Neuron (in vitro differentiated cells): ENCODE results near the gene FGR.
A peak's percentile ranks its signal among the peaks of the same experiment; 100 is the strongest.

Experiments used
- H2AFZ ChIP-seq: one replicate; pipeline ENCODE4 v1.6.1; 2013; ENCODE audit warnings: low read depth, mild to moderate bottlenecking, inconsistent platforms, low read length, moderate library complexity
- H3K27me3 ChIP-seq: one replicate; pipeline ENCODE4 v1.6.1; 2013; ENCODE audit warnings: low read length; ENCODE audit not compliant: insufficient read depth
- H3K36me3 ChIP-seq: one replicate; pipeline ENCODE4 v1.6.1; 2013; ENCODE audit warnings: low read length; ENCODE audit not compliant: insufficient read depth
- H3K4me1 ChIP-seq: one replicate; pipeline ENCODE4 v1.6.1; 2013; ENCODE audit warnings: low read length; ENCODE audit not compliant: insufficient read depth
- H3K4me3 ChIP-seq: 2 replicates; pipeline ENCODE4 v1.5.1; 2013; ENCODE audit warnings: mild to moderate bottlenecking, low read length, moderate library complexity
- H3K9me3 ChIP-seq: one replicate; pipeline ENCODE4 v1.6.1; 2013; ENCODE audit warnings: low read length

Gene FGR

DNA sequence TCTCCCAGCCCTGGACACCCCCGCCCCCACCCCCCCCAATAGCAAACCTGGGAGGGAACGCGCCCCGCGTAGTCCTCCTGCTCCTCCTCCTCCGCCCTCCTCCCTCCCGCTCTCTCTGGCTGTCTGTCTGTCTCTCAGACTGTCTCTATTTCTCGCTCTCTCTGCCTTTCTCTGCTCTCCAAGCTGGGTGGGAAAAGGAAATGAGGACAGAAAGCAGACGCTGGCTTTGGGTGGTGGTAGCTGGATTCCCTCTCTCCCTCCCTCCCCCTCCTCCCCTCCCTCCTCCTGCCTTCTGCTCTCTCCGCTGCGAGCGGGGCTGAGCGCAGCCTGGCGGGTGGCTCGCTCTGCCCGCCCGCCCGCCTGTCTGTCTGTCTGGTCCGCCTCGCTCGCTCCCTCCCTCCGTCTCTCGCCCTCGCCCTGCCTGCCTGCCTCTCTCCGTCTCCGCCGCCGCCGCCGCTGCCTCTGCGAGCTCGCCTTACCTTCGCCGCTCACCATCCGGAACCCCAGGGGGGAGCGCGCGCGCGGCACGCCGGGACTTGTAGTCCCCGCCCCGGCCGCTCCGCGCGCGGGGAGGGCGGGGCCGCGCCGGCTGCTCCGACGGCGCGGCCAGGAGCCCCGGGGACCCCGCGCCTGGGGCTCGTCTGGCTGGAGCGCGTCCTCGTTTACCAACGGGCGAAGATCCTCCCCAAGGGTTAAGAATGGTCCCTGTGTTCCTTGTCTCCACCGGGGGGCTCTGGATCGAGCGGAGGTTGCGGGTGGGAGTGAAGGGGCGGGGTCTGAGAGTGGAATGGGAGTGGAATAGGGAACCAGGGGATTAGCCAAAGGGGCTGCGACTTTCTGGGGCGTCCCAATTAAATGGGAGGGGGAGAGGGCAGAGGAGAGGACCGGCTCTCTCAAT lies 31.1 kb downstream of the FGR start, which contains the start of gene AHDC1:
AHDC1 (minus strand) TSS at position 464 of the 898 bp plus-strand sequence. CDS start 52,029 bp downstream, outside the sequence.
- H3K4me1 ChIP-seq: peaks cover 59% of the 10 kb centered on the region
- peak within 1 kb of the TSS; percentile 92 for H3K4me3 ChIP-seq
- H3K9me3 ChIP-seq: no peaks in the 10 kb centered on the region

DNA sequence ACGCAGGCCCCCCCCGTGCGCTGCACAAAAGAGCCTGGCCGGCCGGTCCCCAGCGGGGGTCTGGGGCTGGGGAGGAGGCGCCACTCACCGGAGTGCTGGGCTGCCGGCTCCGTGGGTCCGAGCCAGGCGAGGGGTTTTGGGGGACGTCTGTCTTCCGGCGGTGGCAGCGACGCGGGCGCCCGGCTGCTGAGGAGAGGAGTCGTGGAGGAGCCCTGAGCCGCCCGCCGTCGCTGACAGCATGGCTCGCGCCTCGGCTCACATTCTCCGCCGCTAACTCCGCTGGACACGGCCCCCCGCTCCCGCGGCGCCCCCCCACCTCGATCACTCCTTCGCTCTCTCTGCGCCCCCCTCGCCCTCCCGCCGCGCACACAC lies 31.7 kb downstream of the FGR start:
- Histone ChIP-seq H3K9me3 (no peaks in the 10 kb centered on the region), H3K4me3 (peak overlapping the region; percentile 92), H3K27me3 (no peaks in the 10 kb centered on the region), H3K36me3 (no peaks in the 10 kb centered on the region), H3K4me1 (peaks cover 65% of the 10 kb centered on the region), H2AFZ (no peak overlapping the region)

More for the DNA sequence above, 31.1 kb downstream of the FGR start, which contains the start of gene AHDC1:
- Histone ChIP-seq H3K27me3 (no peaks in the 10 kb centered on the region), H3K36me3 (no peaks in the 10 kb centered on the region), H2AFZ (peak within 1 kb of the TSS; percentile 53)

DNA sequence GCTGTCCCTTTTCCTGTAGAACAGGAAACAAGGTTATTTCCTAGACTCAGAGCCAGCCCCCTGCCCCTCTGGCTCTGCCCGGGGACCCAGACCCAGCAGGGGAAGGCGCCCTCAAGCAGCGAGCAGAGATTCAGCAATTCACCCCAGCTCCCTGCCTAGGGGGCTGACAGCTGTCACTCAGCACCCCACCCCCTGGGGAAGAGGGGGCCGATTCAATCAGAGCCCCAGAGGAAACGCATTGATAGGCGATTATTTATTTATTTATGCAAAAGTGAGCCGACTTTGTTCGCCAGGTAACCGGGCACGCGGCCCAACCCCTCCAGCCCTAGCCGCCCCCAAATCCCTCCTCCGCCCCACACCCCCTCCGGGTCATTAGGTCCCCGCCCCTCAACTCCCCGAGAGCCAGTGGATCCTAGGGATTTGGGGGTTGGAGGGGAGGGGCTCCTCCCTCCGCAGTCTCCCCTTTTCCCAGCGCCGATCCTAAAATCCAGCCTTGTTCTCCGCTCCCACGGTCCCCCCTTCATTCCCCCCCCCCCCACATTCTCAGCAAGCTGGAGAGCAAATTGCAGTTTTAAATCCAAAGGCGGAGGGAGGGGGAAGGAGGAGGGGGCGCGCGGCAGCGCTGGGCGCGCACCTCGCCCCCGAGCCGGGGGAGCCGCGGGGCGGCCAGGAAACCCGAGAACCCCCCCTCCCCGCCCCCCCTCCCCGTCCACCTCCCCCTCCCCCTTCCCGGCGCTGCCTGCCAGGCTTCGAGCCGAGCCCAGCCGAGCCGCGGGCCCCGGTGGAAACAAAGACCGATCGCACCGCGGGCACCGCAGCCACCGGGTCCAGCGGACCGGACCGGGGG lies 32.3 kb downstream of the FGR start:
- Histone ChIP-seq H3K9me3 (no peaks in the 10 kb centered on the region), H3K4me1 (peaks cover 70% of the 10 kb centered on the region), H2AFZ (no peak overlapping the region), H3K27me3 (no peaks in the 10 kb centered on the region), H3K4me3 (peak overlapping the region; percentile 92), H3K36me3 (no peaks in the 10 kb centered on the region)

DNA sequence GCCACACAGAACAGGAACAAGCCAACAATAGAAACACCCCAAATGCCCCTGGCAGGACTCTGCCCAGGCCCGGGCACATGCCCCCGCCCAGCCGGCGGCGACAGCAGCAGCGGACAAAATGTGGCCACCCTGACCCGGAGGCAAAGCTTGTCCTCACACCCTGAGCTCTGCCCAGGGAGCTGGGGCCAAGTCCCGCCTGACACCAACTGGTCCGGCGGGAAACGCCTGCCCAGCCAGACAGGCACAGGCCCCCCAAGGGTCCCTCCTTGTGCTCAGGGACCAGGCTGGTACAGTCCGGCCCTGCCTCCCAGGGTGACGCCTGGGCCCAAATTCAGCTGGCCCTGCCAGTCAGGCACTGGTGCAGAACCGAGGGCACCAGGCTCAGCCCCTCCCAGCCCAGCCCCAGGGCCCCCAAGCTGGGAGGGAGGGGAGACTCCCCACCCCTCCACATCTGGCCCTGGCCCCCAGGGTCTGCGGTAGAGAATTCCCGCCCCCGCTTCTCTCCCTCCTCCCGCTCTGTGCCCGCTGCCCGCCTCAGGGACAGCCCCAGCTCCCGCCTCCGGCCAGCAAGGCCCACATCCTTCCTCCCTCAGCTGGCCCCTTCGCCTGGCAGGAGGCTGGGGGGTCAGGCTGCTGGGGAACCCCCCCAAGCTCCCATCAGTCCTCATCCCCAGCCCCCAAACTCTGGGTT lies 33.1 kb downstream of the FGR start:
- Histone ChIP-seq H3K4me3 (peak overlapping the region; percentile 92), H3K27me3 (no peaks in the 10 kb centered on the region), H2AFZ (no peak overlapping the region), H3K4me1 (peaks cover 70% of the 10 kb centered on the region), H3K9me3 (no peaks in the 10 kb centered on the region), H3K36me3 (no peaks in the 10 kb centered on the region)

DNA sequence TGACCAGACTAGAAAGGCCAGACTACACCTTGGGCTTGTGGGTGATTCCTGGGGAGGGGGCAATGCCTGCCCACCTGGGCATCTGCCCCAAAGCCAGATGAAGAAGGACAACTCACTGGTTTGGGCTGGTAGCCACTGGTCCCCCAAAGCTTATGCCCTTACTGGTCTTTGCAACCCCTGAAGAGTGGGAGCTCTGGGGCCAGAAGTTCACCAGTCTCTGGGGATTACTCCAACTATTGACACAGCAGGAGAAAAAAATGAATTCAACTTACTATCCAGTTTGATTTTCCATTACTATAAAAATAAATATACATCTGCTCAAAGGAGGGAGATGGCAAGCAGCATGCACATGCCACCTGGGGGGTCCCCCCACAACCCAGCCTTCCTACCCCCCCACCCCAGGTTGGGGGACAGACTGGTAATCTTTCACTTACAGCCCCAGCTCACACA lies 33.6 kb downstream of the FGR start:
- H3K27me3 ChIP-seq: no peaks in the 10 kb centered on the region
- H3K36me3 ChIP-seq: no peaks in the 10 kb centered on the region
- H3K4me1 ChIP-seq: peaks cover 70% of the 10 kb centered on the region
- H2AFZ ChIP-seq: no peak overlapping the region
- peak overlapping the region; percentile 92 for H3K4me3 ChIP-seq
- no peaks in the 10 kb centered on the region for H3K9me3 ChIP-seq

DNA sequence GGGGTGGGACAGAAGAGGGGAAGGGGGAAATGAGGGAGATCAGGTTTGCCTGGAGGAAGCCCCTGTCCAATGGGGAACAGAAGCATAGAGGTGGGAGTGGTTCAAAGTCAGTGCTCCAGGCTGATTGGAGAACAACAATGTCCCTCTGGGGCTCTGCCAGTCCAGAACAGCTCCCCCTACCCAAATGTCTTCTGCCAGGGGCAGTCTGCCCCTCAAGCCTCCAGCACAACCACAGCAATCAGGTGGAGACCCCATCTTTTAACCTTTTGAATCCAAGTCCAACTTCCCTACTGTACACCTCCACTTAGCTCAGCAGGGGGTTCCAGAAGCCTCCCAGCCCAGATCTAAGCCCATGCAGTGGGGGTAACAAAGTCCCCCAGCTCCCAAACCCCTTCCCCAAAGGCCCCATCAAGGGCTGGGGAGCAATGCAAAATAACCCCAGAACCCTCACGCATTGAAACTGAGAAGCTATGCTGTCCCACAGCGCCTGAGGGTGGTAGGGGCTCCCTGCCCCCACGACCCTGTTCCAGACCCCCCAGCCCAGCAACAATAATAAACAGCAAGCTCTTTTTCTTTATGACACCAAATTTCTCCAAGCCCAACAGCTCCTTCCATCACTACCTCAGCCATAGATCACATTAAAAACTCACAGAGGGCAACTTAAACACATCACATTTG lies 34.3 kb downstream of the FGR start:
- no peaks in the 10 kb centered on the region for H3K27me3 ChIP-seq
- no peak overlapping the region for H2AFZ ChIP-seq
- no peaks in the 10 kb centered on the region for H3K9me3 ChIP-seq
- peaks cover 70% of the 10 kb centered on the region for H3K4me1 ChIP-seq
- H3K36me3 ChIP-seq: no peaks in the 10 kb centered on the region
- H3K4me3 ChIP-seq: no peak overlapping the region

DNA sequence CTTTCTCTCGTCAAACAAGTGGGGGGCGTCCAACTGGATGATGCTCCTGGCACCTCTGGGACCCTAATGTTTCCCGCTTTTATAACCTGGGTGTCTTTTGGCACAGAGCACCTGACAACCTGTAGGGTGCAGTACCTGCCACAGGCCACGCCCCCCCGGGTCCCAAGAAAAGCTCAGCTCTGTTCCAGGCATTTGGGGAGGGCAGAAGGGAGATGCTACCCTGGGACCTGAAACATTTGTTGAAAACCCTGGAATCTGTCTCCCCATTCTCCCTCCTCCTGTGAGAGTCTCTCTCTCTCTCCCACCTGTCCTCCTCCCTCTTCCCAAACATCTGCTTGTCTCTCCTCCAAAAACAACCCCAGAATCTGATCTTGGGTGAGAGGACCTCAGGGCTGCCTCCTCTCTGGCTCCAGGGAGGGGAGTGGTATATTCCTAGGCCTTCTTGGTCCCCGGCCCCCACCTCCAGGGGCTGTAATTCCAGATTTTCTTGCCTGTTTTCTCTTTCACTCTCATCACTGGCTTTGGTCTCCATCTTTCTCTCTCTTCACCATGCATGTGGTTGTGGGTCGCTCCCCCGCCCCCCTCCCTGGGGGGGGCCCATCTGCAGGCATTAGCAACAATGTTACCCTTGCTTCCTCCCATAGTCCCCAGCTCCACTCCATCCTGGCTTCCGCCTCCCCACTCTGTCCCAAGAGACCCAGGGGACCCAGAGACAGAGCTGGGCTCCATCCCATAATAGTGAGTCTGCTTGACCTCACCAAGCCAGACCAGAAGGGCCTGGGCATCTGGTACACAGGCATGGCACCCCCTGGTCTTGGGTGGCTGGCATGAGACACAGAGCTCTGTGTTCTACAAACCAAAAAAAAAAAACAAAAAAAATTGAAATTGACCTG lies 35.1 kb downstream of the FGR start:
- Histone ChIP-seq H3K9me3 (no peaks in the 10 kb centered on the region), H2AFZ (no peak overlapping the region), H3K36me3 (no peaks in the 10 kb centered on the region), H3K4me3 (no peak overlapping the region), H3K4me1 (peaks cover 78% of the 10 kb centered on the region), H3K27me3 (no peaks in the 10 kb centered on the region)

DNA sequence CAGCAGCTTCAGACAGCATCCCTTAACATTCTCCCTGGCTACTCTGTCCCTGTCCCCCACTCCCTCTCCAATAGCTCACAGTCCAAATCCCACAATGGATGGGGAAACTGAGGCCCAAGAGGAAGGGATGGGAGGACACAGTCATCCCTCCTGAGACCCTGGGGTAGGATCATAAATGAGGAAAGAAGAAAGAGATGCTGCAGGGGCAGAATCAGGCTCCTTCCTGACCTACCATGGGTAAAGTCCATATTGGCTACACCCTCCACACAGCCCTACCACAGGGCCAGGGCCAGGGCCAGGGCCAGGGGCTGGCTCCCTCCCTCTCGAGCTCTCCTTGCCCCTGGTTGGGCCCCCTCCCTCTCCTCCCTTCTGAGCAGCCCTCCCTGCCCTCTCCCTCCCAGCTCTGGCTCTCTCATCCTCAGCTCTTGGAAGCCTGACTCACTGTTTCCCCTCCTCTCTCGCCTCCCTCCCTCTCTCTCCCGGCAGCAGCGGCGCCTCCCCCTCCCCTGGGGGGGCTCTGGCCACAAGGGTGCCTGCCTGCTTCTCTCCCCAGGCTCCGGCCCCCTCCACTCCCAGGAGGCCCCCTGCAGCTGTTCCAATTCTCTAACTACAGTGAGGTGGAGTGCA lies 36.0 kb downstream of the FGR start:
- H3K27me3 ChIP-seq: no peaks in the 10 kb centered on the region

DNA sequence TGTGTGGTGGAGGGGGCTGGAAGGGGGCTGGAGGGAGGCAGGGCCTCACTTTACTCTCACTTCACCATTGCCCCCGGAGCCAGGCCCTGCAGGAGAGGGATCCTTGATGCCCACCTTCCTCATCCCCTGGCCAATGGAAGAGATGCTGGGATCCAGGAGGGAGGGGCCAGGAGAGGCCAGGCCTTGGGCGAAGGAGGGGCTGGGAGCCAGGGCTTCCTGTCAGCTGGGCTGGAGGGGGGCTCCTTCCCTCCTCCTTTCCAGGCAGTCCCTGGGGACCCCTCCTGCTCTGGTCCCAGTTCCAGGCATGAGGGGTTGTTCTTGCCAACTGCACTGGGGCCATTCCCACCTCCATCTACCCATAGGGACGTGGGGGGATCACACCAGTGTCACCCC lies 36.7 kb downstream of the FGR start:
- Histone ChIP-seq H3K9me3 (no peaks in the 10 kb centered on the region), H3K4me3 (no peak overlapping the region), H3K27me3 (no peaks in the 10 kb centered on the region), H2AFZ (no peak overlapping the region), H3K36me3 (no peaks in the 10 kb centered on the region), H3K4me1 (peaks cover 90% of the 10 kb centered on the region)

More for the DNA sequence above, 36.0 kb downstream of the FGR start:
- H3K4me1 ChIP-seq: peaks cover 83% of the 10 kb centered on the region
- H3K9me3 ChIP-seq: no peaks in the 10 kb centered on the region
- no peak overlapping the region for H3K4me3 ChIP-seq
- no peak overlapping the region for H2AFZ ChIP-seq
- H3K36me3 ChIP-seq: no peaks in the 10 kb centered on the region

DNA sequence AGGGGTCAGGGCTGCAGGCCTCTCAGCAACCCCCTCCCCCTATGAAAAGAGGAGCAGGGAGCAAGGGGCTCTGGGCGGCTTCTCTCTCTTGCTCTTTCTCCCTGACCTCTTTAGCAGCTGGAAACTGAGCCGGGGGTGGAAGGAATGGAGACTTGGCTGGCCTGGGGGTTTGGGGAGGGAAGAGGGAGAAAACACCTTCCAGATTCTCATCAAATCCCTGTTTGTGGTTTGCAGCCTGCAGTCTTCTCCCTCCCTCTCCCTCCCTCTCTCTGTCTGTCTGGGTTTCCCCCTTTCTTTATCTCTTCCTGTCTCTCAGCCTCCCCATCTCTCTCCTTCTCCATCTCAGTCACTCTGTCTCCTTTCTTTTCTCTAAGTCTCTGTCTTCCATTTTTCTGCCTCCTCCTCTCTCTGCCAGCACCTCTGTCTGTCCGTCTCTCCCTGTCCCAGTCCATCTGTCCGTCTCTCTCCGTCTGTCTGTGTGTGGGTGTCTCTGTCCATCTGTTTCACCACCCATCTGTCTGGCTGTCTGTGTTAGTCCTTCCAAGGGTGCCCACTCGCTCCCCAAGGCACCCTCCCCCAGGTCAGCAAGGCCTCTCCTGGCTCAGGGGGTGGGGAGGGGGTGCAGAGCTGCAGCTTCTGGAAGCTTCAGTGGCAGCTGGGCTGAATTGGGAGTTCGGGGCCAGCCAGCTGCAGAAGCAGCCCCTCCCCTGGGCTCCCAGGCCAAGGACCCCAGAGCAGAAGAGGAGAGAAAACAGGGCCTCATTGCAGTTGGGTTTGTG lies 37.3 kb downstream of the FGR start:
- H3K9me3 ChIP-seq: no peaks in the 10 kb centered on the region
- H2AFZ ChIP-seq: no peak overlapping the region
- peaks cover 96% of the 10 kb centered on the region for H3K4me1 ChIP-seq
- H3K27me3 ChIP-seq: no peaks in the 10 kb centered on the region
- no peaks in the 10 kb centered on the region for H3K36me3 ChIP-seq
- H3K4me3 ChIP-seq: no peak overlapping the region

DNA sequence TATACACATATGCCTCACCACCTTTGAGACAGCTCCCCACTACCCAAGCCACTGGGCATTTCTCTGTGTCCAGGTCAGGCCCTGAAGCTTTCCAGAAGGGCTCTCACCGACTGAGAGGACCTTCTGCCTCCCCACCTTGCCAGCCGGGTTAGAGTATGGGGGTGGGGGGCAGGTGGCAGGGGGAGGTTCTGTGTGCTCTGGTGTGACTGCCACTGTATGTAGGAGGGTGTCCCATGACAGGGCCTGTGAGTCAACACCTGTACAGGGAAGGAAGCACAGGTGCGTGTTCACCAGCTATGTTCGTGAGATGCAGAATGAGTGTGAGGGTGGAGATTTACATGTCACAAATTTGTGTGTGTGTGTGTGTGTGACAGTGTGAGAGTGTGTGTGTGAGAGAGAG lies 38.0 kb downstream of the FGR start:
- Histone ChIP-seq H3K4me3 (no peak overlapping the region), H3K36me3 (no peaks in the 10 kb centered on the region), H3K4me1 (peaks cover 100% of the 10 kb centered on the region), H3K27me3 (no peaks in the 10 kb centered on the region), H3K9me3 (no peaks in the 10 kb centered on the region), H2AFZ (no peak overlapping the region)
